Body of pancreas (tissue), 4 donors: Measurements from ENCODE around the gene TCF15.

Source experiments
- CTCF ChIP-seq, 7 experiments: fragments of 450-650 bp in 4 of 7; fragments of 200-600 bp in 3 of 7; sonication (generic) in 3 of 7; IDR thresholded peaks; one replicate each; pipeline ENCODE4 v1.5.1; 2016 to 2019; ENCODE audit warnings: antibody characterized with exemption in 7 of 7
- POLR2A ChIP-seq, 3 donors: fragments of 450-650 bp; IDR thresholded peaks; one replicate each; pipeline ENCODE4 v1.6.1; 2016; ENCODE audit warnings: antibody characterized with exemption in 3 of 3, mild to moderate bottlenecking in 2 of 3

GRCh38 chr20:644692-645317 is 34.7 kb upstream of the TCF15 start:
- TF ChIP-seq POLR2A (IDR thresholded peaks at IDR 0.05) (no peak), CTCF (IDR thresholded peaks at IDR 0.05) (no peak)
